ENCODE data around the gene ITGA8. TPM values are rescaled to one million over a fixed set of nuclear protein-coding genes. Genes with fewer than 3 reads are reported as not detected.

Gene ITGA8
- total and polyA plus RNA-seq, 2 of the 4 experiments (the other 2 are of a cell fraction): under 0.01 to 0.02 TPM

- no peak overlapping the region for H3K4me3 ChIP-seq (ENCODE audit: insufficient read depth, low read depth, low read length)
- POLR2A ChIA-PET (ENCODE audit: unreplicated experiment): no interaction called here
Measured at GRCh38 chr10:15516256-15517085, 203.3 kb downstream of the ITGA8 start.

More at GRCh38 chr10:15516256-15517085, 203.3 kb downstream of the ITGA8 start:
- WGBS, 2 experiments (ENCODE audit: extremely low coverage in 2 of 2, insufficient read length in 1 of 2): 65% methylated on average over 3 of the region's 4 CpGs; no CpG with 5 or more reads in 1 of the 2 experiments
- Histone ChIP-seq H4K20me1 (ENCODE audit: insufficient read depth, low read length) (no peaks in the 10 kb centered on the region), H3K4me2 (ENCODE audit: low read depth, low read length) (no peak overlapping the region), H2AK5ac (ENCODE audit: low read depth, low read length) (no peak overlapping the region), H3K9ac (ENCODE audit: low read depth, low read length) (no peak overlapping the region), H3K56ac (ENCODE audit: extremely low read depth, insufficient read depth, low read length) (no peak overlapping the region), H4K5ac (ENCODE audit: low read depth, low read length) (no peak overlapping the region), H3K14ac (replicated peaks; ENCODE audit: low read depth, low read length) (no peak overlapping the region), H3K4me1 (ENCODE audit: control insufficient read depth, insufficient read depth, low read length) (no peaks in the 10 kb centered on the region), H4K8ac (ENCODE audit: low read depth in 2 of 2, low read length in 2 of 2) (no peak overlapping the region), H3K4ac (ENCODE audit: low read depth, low read length) (no peak overlapping the region), H2BK5ac (ENCODE audit: low read depth, low read length, poor library complexity, severe bottlenecking) (no peak overlapping the region), H3K18ac (ENCODE audit: low read depth, low read length) (no peak overlapping the region), H3K9me3 (ENCODE audit: control insufficient read depth, insufficient read depth, low read length) (no peaks in the 10 kb centered on the region), H3K9me1 (ENCODE audit: insufficient read depth, low read length) (no peaks in the 10 kb centered on the region), H2AFZ (replicated peaks; ENCODE audit: low read length, poor library complexity) (no peak overlapping the region), H3K27ac (ENCODE audit: insufficient read depth, low read length) (no peak overlapping the region), H2BK20ac (ENCODE audit: low read depth, low read length) (no peak overlapping the region), H3K36me3 (ENCODE audit: control insufficient read depth, insufficient read depth, low read length) (no peaks in the 10 kb centered on the region), H2BK120ac (ENCODE audit: low read depth, low read length) (no peak overlapping the region), H3K23ac (ENCODE audit: low read depth, low read length) (no peak overlapping the region), H2AK9ac (replicated peaks; ENCODE audit: low read depth, low read length, poor library complexity) (no peak overlapping the region), H4K91ac (ENCODE audit: insufficient read depth, low read depth, low read length) (no peak overlapping the region), H3K27me3 (ENCODE audit: control insufficient read depth, insufficient read depth, low read length) (peaks cover 13% of the 10 kb centered on the region), H3K79me1 (ENCODE audit: low read depth in 1 of 2, low read length in 2 of 2) (no peaks in the 10 kb centered on the region), H2BK15ac (ENCODE audit: low read depth, low read length) (no peak overlapping the region)
- TF ChIP-seq, protein P1, sequence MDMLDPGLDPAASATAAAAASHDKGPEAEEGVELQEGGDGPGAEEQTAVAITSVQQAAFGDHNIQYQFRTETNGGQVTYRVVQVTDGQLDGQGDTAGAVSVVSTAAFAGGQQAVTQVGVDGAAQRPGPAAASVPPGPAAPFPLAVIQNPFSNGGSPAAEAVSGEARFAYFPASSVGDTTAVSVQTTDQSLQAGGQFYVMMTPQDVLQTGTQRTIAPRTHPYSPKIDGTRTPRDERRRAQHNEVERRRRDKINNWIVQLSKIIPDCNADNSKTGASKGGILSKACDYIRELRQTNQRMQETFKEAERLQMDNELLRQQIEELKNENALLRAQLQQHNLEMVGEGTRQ (IDR thresholded peaks at IDR 0.05; ENCODE audit: low read depth, low read length): no peak
- no peak for TF ChIP-seq RFX5 (IDR thresholded peaks at IDR 0.05; ENCODE audit: low read depth, low read length)
- TF ChIP-seq, protein P2, sequence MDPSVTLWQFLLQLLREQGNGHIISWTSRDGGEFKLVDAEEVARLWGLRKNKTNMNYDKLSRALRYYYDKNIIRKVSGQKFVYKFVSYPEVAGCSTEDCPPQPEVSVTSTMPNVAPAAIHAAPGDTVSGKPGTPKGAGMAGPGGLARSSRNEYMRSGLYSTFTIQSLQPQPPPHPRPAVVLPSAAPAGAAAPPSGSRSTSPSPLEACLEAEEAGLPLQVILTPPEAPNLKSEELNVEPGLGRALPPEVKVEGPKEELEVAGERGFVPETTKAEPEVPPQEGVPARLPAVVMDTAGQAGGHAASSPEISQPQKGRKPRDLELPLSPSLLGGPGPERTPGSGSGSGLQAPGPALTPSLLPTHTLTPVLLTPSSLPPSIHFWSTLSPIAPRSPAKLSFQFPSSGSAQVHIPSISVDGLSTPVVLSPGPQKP (IDR thresholded peaks at IDR 0.05; ENCODE audit: borderline replicate concordance, low read depth, low read length): no peak
- no peak for TF ChIP-seq MAZ (IDR thresholded peaks at IDR 0.05; ENCODE audit: borderline replicate concordance, low read depth, low read length)
- no peak for TF ChIP-seq NFE2L2 (IDR thresholded peaks at IDR 0.05; ENCODE audit: low read depth, low read length)
- TF ChIP-seq POLR2A (IDR thresholded peaks at IDR 0.05; ENCODE audit: low read depth, low read length): no peak
- no peak for TF ChIP-seq MAFK (IDR thresholded peaks at IDR 0.05; ENCODE audit: low read depth, low read length)
- TF ChIP-seq, protein P3, sequence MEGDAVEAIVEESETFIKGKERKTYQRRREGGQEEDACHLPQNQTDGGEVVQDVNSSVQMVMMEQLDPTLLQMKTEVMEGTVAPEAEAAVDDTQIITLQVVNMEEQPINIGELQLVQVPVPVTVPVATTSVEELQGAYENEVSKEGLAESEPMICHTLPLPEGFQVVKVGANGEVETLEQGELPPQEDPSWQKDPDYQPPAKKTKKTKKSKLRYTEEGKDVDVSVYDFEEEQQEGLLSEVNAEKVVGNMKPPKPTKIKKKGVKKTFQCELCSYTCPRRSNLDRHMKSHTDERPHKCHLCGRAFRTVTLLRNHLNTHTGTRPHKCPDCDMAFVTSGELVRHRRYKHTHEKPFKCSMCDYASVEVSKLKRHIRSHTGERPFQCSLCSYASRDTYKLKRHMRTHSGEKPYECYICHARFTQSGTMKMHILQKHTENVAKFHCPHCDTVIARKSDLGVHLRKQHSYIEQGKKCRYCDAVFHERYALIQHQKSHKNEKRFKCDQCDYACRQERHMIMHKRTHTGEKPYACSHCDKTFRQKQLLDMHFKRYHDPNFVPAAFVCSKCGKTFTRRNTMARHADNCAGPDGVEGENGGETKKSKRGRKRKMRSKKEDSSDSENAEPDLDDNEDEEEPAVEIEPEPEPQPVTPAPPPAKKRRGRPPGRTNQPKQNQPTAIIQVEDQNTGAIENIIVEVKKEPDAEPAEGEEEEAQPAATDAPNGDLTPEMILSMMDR (conservative IDR thresholded peaks at IDR 0.05; ENCODE audit: low read depth, low read length): no peak
- TF ChIP-seq RCOR1 (IDR thresholded peaks at IDR 0.05; ENCODE audit: insufficient replicate concordance, low read length): no peak
- TF ChIP-seq BHLHE40 (IDR thresholded peaks at IDR 0.05; ENCODE audit: low read depth, low read length): no peak
- no TSS peak for BruUV-seq (replicated peaks)
- DNase-seq: no peak
- intact Hi-C loops (cut with micrococcal nuclease): no loop called here
- dilution Hi-C loops (cut with HindIII; ENCODE audit: low sequenced_read_pairs, unreplicated experiment): no loop called here
- CTCF ChIA-PET: interaction anchor here (1.2 kb wide), 2 partner anchors 12 to 69 kb away, joined by 3 to 4 read pairs; no protein-coding TSS in a partner anchor
- in situ Hi-C loops (cut with MboI; ENCODE audit: low sequenced_read_pairs): no loop called here
- no peak for ATAC-seq (ENCODE audit: low read depth)
